IMR-90 (cell line): ENCODE results near the gene GPAT3. TPM values are rescaled to one million over a fixed set of nuclear protein-coding genes. Genes with fewer than 3 reads are reported as not detected.
"Not testable (repeated sequence)": the region's sequence is repeated elsewhere in the genome, so short reads cannot be mapped to it uniquely, and the experiment has no call there.

ENCODE experiments used
- ATAC-seq: fragments of 200-7000 bp; cut with Tn5 transposase; 2 replicates; pipeline ENCODE4 v1.9.1; 2020; ENCODE audit warnings: low read depth, mild to moderate bottlenecking, moderate library complexity
- BruUV-seq: library from RNA; stranded (reverse); fragments of 400-500 nt; replicated peaks from 2 replicates; lab custom pipeline; 2021; lab: Mats Ljungman, UMichigan
- CTCF ChIA-PET: fragments of 300-600 bp; formaldehyde crosslinking; extraction: SDS; loops from one replicate; lab custom pipeline; 2021; ENCODE audit warnings: antibody characterized with exemption; lab: Yijun Ruan, JAX
- POLR2A ChIA-PET: fragments of 300-600 bp; sonication (Branson Sonifier 250); formaldehyde crosslinking; loops from one replicate; lab custom pipeline; 2022; ENCODE audit warnings: antibody characterized with exemption; ENCODE audit not compliant: unreplicated experiment; lab: Charles Lee
- DNase-seq: peaks from one replicate; pipeline ENCODE4 v3.0.0; 2013
- H2AFZ ChIP-seq: replicated peaks from 2 replicates; pipeline ENCODE3; 2013; ENCODE audit warnings: low read length, mild to moderate bottlenecking; ENCODE audit not compliant: poor library complexity
- H2AK5ac ChIP-seq: 2 replicates; pipeline ENCODE4 v1.6.1; 2013; ENCODE audit warnings: low read depth, low read length, inconsistent platforms
- H2AK9ac ChIP-seq: replicated peaks from 2 replicates; pipeline ENCODE3; 2013; ENCODE audit warnings: mild to moderate bottlenecking, low read depth, low read length, moderate library complexity; ENCODE audit not compliant: poor library complexity
- H2BK120ac ChIP-seq: 2 replicates; pipeline ENCODE4 v1.6.1; 2013; ENCODE audit warnings: low read depth, low read length, inconsistent platforms
- H2BK15ac ChIP-seq: 3 replicates; pipeline ENCODE4 v1.6.1; 2013; ENCODE audit warnings: low read depth, low read length, inconsistent platforms
- H2BK20ac ChIP-seq: 2 replicates; pipeline ENCODE4 v1.6.1; 2013; ENCODE audit warnings: low read depth, mild to moderate bottlenecking, inconsistent platforms, low read length, moderate library complexity
- H2BK5ac ChIP-seq: 2 replicates; pipeline ENCODE4 v1.6.1; 2013; ENCODE audit warnings: mild to moderate bottlenecking, low read depth, low read length, inconsistent platforms; ENCODE audit not compliant: poor library complexity, severe bottlenecking
- H3K14ac ChIP-seq: replicated peaks from 2 replicates; pipeline ENCODE4 v1.6.1; 2013; ENCODE audit warnings: low read depth, low read length, inconsistent platforms
- H3K18ac ChIP-seq: 2 replicates; pipeline ENCODE4 v1.6.1; 2013; ENCODE audit warnings: low read depth, low read length, control low read depth
- H3K23ac ChIP-seq: 2 replicates; pipeline ENCODE4 v1.6.1; 2013; ENCODE audit warnings: low read depth, low read length, inconsistent platforms
- H3K27ac ChIP-seq: 2 replicates; pipeline ENCODE4 v1.5.1; 2013; ENCODE audit warnings: mild to moderate bottlenecking, control low read depth, low read length; ENCODE audit not compliant: insufficient read depth
- H3K27me3 ChIP-seq: 2 replicates; pipeline ENCODE4 v1.6.1; 2013; ENCODE audit warnings: low read length; ENCODE audit not compliant: control insufficient read depth, insufficient read depth
- H3K36me3 ChIP-seq: 2 replicates; pipeline ENCODE4 v1.6.1; 2013; ENCODE audit warnings: low read length, mixed read lengths; ENCODE audit not compliant: control insufficient read depth, insufficient read depth
- H3K4ac ChIP-seq: 2 replicates; pipeline ENCODE4 v1.6.1; 2013; ENCODE audit warnings: low read depth, low read length, inconsistent platforms
- H3K4me1 ChIP-seq: 2 replicates; pipeline ENCODE4 v1.6.1; 2013; ENCODE audit warnings: low read length, mixed read lengths; ENCODE audit not compliant: control insufficient read depth, insufficient read depth
- H3K4me2 ChIP-seq: 2 replicates; pipeline ENCODE4 v1.6.1; 2013; ENCODE audit warnings: low read depth, mild to moderate bottlenecking, control low read depth, low read length, moderate library complexity
- H3K4me3 ChIP-seq: 2 replicates; pipeline ENCODE4 v1.5.1; 2013; ENCODE audit warnings: low read depth, mild to moderate bottlenecking, control low read depth, low read length, moderate library complexity; ENCODE audit not compliant: insufficient read depth
- H3K56ac ChIP-seq: 2 replicates; pipeline ENCODE4 v1.6.1; 2013; ENCODE audit warnings: low read length, inconsistent platforms; ENCODE audit not compliant: insufficient read depth; ENCODE audit errors: extremely low read depth
- H3K79me1 ChIP-seq, 2 experiments: 2 replicates each; pipeline ENCODE4 v1.6.1; 2013; ENCODE audit warnings: low read length in 2 of 2, inconsistent platforms in 1 of 2, low read depth in 1 of 2
- H3K9ac ChIP-seq: 2 replicates; pipeline ENCODE4 v1.6.1; 2013; ENCODE audit warnings: low read depth, low read length, control low read depth
- H3K9me1 ChIP-seq: 2 replicates; pipeline ENCODE4 v1.6.1; 2013; ENCODE audit warnings: low read length, inconsistent platforms; ENCODE audit not compliant: insufficient read depth
- H3K9me3 ChIP-seq: 2 replicates; pipeline ENCODE4 v1.6.1; 2013; ENCODE audit warnings: low read length; ENCODE audit not compliant: control insufficient read depth, insufficient read depth
- H4K20me1 ChIP-seq: 2 replicates; pipeline ENCODE4 v1.6.1; 2013; ENCODE audit warnings: low read length, inconsistent platforms; ENCODE audit not compliant: insufficient read depth
- H4K5ac ChIP-seq: 2 replicates; pipeline ENCODE4 v1.6.1; 2013; ENCODE audit warnings: mild to moderate bottlenecking, low read depth, low read length, control low read depth
- H4K8ac ChIP-seq, 2 experiments: 2 replicates each; pipeline ENCODE4 v1.6.1; 2013; ENCODE audit warnings: low read depth in 2 of 2, low read length in 2 of 2, control low read depth in 1 of 2, inconsistent platforms in 1 of 2
- H4K91ac ChIP-seq: 2 replicates; pipeline ENCODE4 v1.6.1; 2013; ENCODE audit warnings: low read depth, low read length, inconsistent platforms; ENCODE audit not compliant: insufficient read depth
- RAD21 ChIP-seq: IDR thresholded peaks from 2 replicates; pipeline ENCODE4 v1.6.1; 2012; ENCODE audit warnings: low read length, improper control_type of control experiment
- SMC3 ChIP-seq: fragments of 150-350 bp; IDR thresholded peaks from 2 replicates; pipeline ENCODE4 v1.6.1; 2016; ENCODE audit warnings: low read depth, mild to moderate bottlenecking, antibody characterized with exemption, low read length, moderate library complexity
- WGBS, 2 experiments: methylation state at CpG; one replicate each; pipeline versions ENCODE4 v1.1.5 to v1.1.7; 2013; ENCODE audit warnings: missing lambda C conversion rate in 2 of 2; ENCODE audit not compliant: insufficient read length in 1 of 2; ENCODE audit errors: extremely low coverage in 2 of 2; 5-methylcytosine and 5-hydroxymethylcytosine counted together
- dilution Hi-C: fragments of 300-500 bp; cut with HindIII; formaldehyde crosslinking; loops from one replicate; pipeline ENCODE4 v1.14.3; 2018; ENCODE audit warnings: low sequenced_read_pairs; ENCODE audit not compliant: unreplicated experiment
- in situ Hi-C: fragments of 300-500 bp; cut with MboI; formaldehyde crosslinking; loops from 3 replicates; pipeline ENCODE4 v1.14.3; 2019; ENCODE audit warnings: low sequenced_read_pairs, inconsistent platforms, mixed read lengths
- intact Hi-C: fragments of 100-400 bp; cut with micrococcal nuclease; formaldehyde crosslinking; loops from 2 replicates; pipeline ENCODE4 v1.10.0; 2022
- polyA plus RNA-seq, 3 experiments: library from polyadenylated mRNA; depleted of rRNA; stranded (reverse); fragments of >200 nt; gene quantifications; 2 replicates each; pipeline ENCODE4 v1.2.3, GENCODE V29; 2012; ENCODE audit warnings: low replicate concordance in 1 of 3
- total RNA-seq: library from RNA; depleted of rRNA; stranded (reverse); fragments of >200 nt; gene quantifications from 2 replicates; pipeline ENCODE4 v1.2.3, GENCODE V29; 2012
- TF ChIP-seq, protein P1 (sequence below): conservative IDR thresholded peaks from 2 replicates; pipeline ENCODE4 v1.5.1; 2012; ENCODE audit warnings: mild to moderate bottlenecking, low read depth, low read length, improper control_type of control experiment

The GPAT3 gene
- total and polyA plus RNA-seq, 2 of the 4 experiments (the other 2 are of a cell fraction): 1.3 to 2.9 TPM

GRCh38 chr4:83509156-83509585 lies 26.7 kb upstream of the GPAT3 start:
- H3K9me1 ChIP-seq, H3K27ac ChIP-seq, H3K36me3 ChIP-seq, H3K4ac ChIP-seq, H3K4me1 ChIP-seq, BruUV-seq, H3K79me1 ChIP-seq, H2AK5ac ChIP-seq, dilution Hi-C loops, H3K14ac ChIP-seq, H3K4me3 ChIP-seq, H2AK9ac ChIP-seq, H3K9me3 ChIP-seq, H3K56ac ChIP-seq, H4K20me1 ChIP-seq, POLR2A ChIA-PET, H3K4me2 ChIP-seq, H3K27me3 ChIP-seq, H3K23ac ChIP-seq, H4K91ac ChIP-seq, H3K9ac ChIP-seq, CTCF ChIA-PET: not testable (repeated sequence)
- peak overlapping the region; percentile 96; the same call in 1 of the 2 replicates for H4K5ac ChIP-seq
- peak overlapping the region; percentile 89; the same call in 1 of the 2 replicates for H3K18ac ChIP-seq
- H4K8ac ChIP-seq: peak overlapping the region; percentile 23 to 99
- peak overlapping the region; percentile 62 for H2BK5ac ChIP-seq
- H2BK15ac ChIP-seq: peak overlapping the region; percentile 98; the same call in 1 of the 3 replicates
- H2AFZ ChIP-seq: peak overlapping the region; percentile 88
- intact Hi-C loops (loop anchor here (1.0 kb wide), 1 partner anchor 131 kb away; no protein-coding TSS in a partner anchor), in situ Hi-C loops (loop anchor here (25.0 kb wide), 2 partner anchors 753 to 1003 kb away; no protein-coding TSS in a partner anchor)
- 61% methylated on average over 3 of the region's 3 CpGs; no CpG with 5 or more reads in 1 of the 2 experiments for WGBS, 2 experiments
- peak; percentile 73 for TF ChIP-seq RAD21
- TF ChIP-seq, protein P1, sequence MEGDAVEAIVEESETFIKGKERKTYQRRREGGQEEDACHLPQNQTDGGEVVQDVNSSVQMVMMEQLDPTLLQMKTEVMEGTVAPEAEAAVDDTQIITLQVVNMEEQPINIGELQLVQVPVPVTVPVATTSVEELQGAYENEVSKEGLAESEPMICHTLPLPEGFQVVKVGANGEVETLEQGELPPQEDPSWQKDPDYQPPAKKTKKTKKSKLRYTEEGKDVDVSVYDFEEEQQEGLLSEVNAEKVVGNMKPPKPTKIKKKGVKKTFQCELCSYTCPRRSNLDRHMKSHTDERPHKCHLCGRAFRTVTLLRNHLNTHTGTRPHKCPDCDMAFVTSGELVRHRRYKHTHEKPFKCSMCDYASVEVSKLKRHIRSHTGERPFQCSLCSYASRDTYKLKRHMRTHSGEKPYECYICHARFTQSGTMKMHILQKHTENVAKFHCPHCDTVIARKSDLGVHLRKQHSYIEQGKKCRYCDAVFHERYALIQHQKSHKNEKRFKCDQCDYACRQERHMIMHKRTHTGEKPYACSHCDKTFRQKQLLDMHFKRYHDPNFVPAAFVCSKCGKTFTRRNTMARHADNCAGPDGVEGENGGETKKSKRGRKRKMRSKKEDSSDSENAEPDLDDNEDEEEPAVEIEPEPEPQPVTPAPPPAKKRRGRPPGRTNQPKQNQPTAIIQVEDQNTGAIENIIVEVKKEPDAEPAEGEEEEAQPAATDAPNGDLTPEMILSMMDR: peak; percentile 59
- peak; percentile 57 for TF ChIP-seq SMC3
- H2BK120ac ChIP-seq: peak overlapping the region; percentile 54
- ATAC-seq (peak; percentile 46; the same call in 1 of the 2 replicates), DNase-seq (peak; percentile 54)
- H2BK20ac ChIP-seq: peak overlapping the region; percentile 31
